ENCODE measurements around the gene GRM7. TPM values are rescaled to one million over a fixed set of nuclear protein-coding genes. Genes with fewer than 3 reads are reported as not detected.

The GRM7 gene
- polyA plus RNA-seq, 3 donors, result not detected

DNA sequence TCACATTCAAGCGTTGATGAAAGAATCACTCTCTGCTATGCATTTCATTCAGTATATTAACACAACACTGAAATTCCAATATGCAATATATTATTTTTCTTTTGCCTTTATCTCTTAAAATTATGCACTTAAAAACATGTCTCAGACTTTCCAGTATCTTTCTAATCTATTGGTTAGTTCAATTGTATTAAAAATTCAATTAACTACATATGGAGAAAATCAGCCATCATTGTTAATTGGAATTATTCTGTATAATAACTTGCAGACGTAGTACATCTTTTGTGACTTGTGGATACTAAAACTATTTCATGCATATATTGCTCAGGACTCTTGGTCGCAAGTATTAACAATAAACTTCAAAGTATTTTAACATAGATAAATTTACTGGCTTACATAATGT lies 715.6 kb downstream of the GRM7 start:
- no CpG with 5 or more reads among the region's 3 CpGs for WGBS (ENCODE audit: insufficient coverage)
- Mint-ChIP-seq H3K4me3 (no peak overlapping the region), H3K27me3 (ENCODE audit: low read depth in 3 of 3) (no peaks in the 10 kb centered on the region), H3K4me1 (no peaks in the 10 kb centered on the region), H3K27ac (no peak overlapping the region), H3K36me3 (no peaks in the 10 kb centered on the region), H3K9me3 (peaks cover 3 to 10% (median 5%) of the 10 kb centered on the region in 7 donors)
- no peak overlapping the region for H3K27ac ChIP-seq (ENCODE audit: low read depth in 1 of 2, low read length in 2 of 2)
- H4K20me1 ChIP-seq (ENCODE audit: insufficient read depth, low read length), result no peaks in the 10 kb centered on the region
- no peaks in the 10 kb centered on the region for H3K36me3 ChIP-seq (replicated peaks in 1 of 2; ENCODE audit: control insufficient read depth in 1 of 2, insufficient read depth in 2 of 2, low read length in 2 of 2)
- H3K4me3 ChIP-seq (replicated peaks in 1 of 3; ENCODE audit: low read depth in 2 of 3, low read length in 3 of 3), result no peak overlapping the region
- H3K4me1 ChIP-seq (ENCODE audit: control insufficient read depth in 1 of 2, insufficient read depth in 2 of 2, low read length in 2 of 2), result no peaks in the 10 kb centered on the region
- no peaks in the 10 kb centered on the region for H3K27me3 ChIP-seq (ENCODE audit: control insufficient read depth in 2 of 2, insufficient read depth in 2 of 2, low read length in 2 of 2)
- no peak overlapping the region for H3K4me2 ChIP-seq (replicated peaks; ENCODE audit: extremely low read depth, low read length, poor library complexity, severe bottlenecking)
- no peak overlapping the region for H3K9ac ChIP-seq (ENCODE audit: insufficient read depth, low read length, poor library complexity, severe bottlenecking)
- DNase-seq, result no peak
- H2AFZ ChIP-seq (ENCODE audit: insufficient read depth, low read depth, low read length, poor library complexity, severe bottlenecking), result no peak overlapping the region
- no peak for TF ChIP-seq CTCF (IDR thresholded peaks at IDR 0.05)
- no peaks in the 10 kb centered on the region for H3K79me2 ChIP-seq (ENCODE audit: insufficient read depth, low read length)
- intact Hi-C loops (cut with micrococcal nuclease), result no loop called here
- peaks cover 0 to 5% of the 10 kb centered on the region in 2 donors for H3K9me3 ChIP-seq (replicated peaks in 1 of 2; ENCODE audit: control insufficient read depth in 1 of 2, insufficient read depth in 1 of 2, low read length in 2 of 2)

GRCh38 chr3:7577513-7577912 lies 716.6 kb downstream of the GRM7 start:
- H3K4me1 ChIP-seq (ENCODE audit: control insufficient read depth in 1 of 2, insufficient read depth in 2 of 2, low read length in 2 of 2), result no peaks in the 10 kb centered on the region
- H3K27ac ChIP-seq (ENCODE audit: low read depth in 1 of 2, low read length in 2 of 2), result no peak overlapping the region
- DNase-seq, result no peak
- no CpG with 5 or more reads among the region's 1 CpG for WGBS (ENCODE audit: insufficient coverage)
- no peak for TF ChIP-seq CTCF (IDR thresholded peaks at IDR 0.05)
- no peak overlapping the region for H2AFZ ChIP-seq (ENCODE audit: insufficient read depth, low read depth, low read length, poor library complexity, severe bottlenecking)
- H3K36me3 Mint-ChIP-seq, result no peaks in the 10 kb centered on the region
- no peak overlapping the region for H3K4me3 ChIP-seq (replicated peaks in 1 of 3; ENCODE audit: low read depth in 2 of 3, low read length in 3 of 3)
- H3K27me3 Mint-ChIP-seq (ENCODE audit: low read depth in 3 of 3), result no peaks in the 10 kb centered on the region
- H3K4me3 Mint-ChIP-seq, result no peak overlapping the region
- H3K27ac Mint-ChIP-seq, result no peak overlapping the region
- H3K9me3 ChIP-seq (replicated peaks in 1 of 2; ENCODE audit: control insufficient read depth in 1 of 2, insufficient read depth in 1 of 2, low read length in 2 of 2), result peaks cover 0 to 5% of the 10 kb centered on the region in 2 donors
- H3K27me3 ChIP-seq (ENCODE audit: control insufficient read depth in 2 of 2, insufficient read depth in 2 of 2, low read length in 2 of 2), result no peaks in the 10 kb centered on the region
- H3K9ac ChIP-seq (ENCODE audit: insufficient read depth, low read length, poor library complexity, severe bottlenecking), result no peak overlapping the region
- H3K9me3 Mint-ChIP-seq, result peaks cover 0 to 5% (median 2%) of the 10 kb centered on the region in 7 donors
- H3K79me2 ChIP-seq (ENCODE audit: insufficient read depth, low read length), result no peaks in the 10 kb centered on the region
- H3K4me1 Mint-ChIP-seq, result no peaks in the 10 kb centered on the region
- no peaks in the 10 kb centered on the region for H4K20me1 ChIP-seq (ENCODE audit: insufficient read depth, low read length)
- H3K4me2 ChIP-seq (replicated peaks; ENCODE audit: extremely low read depth, low read length, poor library complexity, severe bottlenecking), result no peak overlapping the region
- no peaks in the 10 kb centered on the region for H3K36me3 ChIP-seq (replicated peaks in 1 of 2; ENCODE audit: control insufficient read depth in 1 of 2, insufficient read depth in 2 of 2, low read length in 2 of 2)
- intact Hi-C loops (cut with micrococcal nuclease), result no loop called here

Measured in CD14-positive monocyte (primary cell).